IMR-90 (cell line): ENCODE results near the gene PXDC1. TPM values are rescaled to one million over a fixed set of nuclear protein-coding genes. Genes with fewer than 3 reads are reported as not detected.
A peak's percentile ranks its signal among the peaks of the same experiment; 100 is the strongest.

Experiments
- ATAC-seq: fragments of 200-7000 bp; cut with Tn5 transposase; 2 replicates; pipeline ENCODE4 v1.9.1; 2020; ENCODE audit warnings: low read depth, mild to moderate bottlenecking, moderate library complexity
- BruUV-seq: library from RNA; stranded (reverse); fragments of 400-500 nt; replicated peaks from 2 replicates; lab custom pipeline; 2021; lab: Mats Ljungman, UMichigan
- CTCF ChIA-PET: fragments of 300-600 bp; formaldehyde crosslinking; extraction: SDS; loops from one replicate; lab custom pipeline; 2021; ENCODE audit warnings: antibody characterized with exemption; lab: Yijun Ruan, JAX
- POLR2A ChIA-PET: fragments of 300-600 bp; sonication (Branson Sonifier 250); formaldehyde crosslinking; loops from one replicate; lab custom pipeline; 2022; ENCODE audit warnings: antibody characterized with exemption; ENCODE audit not compliant: unreplicated experiment; lab: Charles Lee
- DNase-seq: peaks from one replicate; pipeline ENCODE4 v3.0.0; 2013
- H2AFZ ChIP-seq: replicated peaks from 2 replicates; pipeline ENCODE3; 2013; ENCODE audit warnings: low read length, mild to moderate bottlenecking; ENCODE audit not compliant: poor library complexity
- H2AK5ac ChIP-seq: 2 replicates; pipeline ENCODE4 v1.6.1; 2013; ENCODE audit warnings: low read depth, low read length, inconsistent platforms
- H2AK9ac ChIP-seq: replicated peaks from 2 replicates; pipeline ENCODE3; 2013; ENCODE audit warnings: mild to moderate bottlenecking, low read depth, low read length, moderate library complexity; ENCODE audit not compliant: poor library complexity
- H2BK120ac ChIP-seq: 2 replicates; pipeline ENCODE4 v1.6.1; 2013; ENCODE audit warnings: low read depth, low read length, inconsistent platforms
- H2BK15ac ChIP-seq: 3 replicates; pipeline ENCODE4 v1.6.1; 2013; ENCODE audit warnings: low read depth, low read length, inconsistent platforms
- H2BK20ac ChIP-seq: 2 replicates; pipeline ENCODE4 v1.6.1; 2013; ENCODE audit warnings: low read depth, mild to moderate bottlenecking, inconsistent platforms, low read length, moderate library complexity
- H2BK5ac ChIP-seq: 2 replicates; pipeline ENCODE4 v1.6.1; 2013; ENCODE audit warnings: mild to moderate bottlenecking, low read depth, low read length, inconsistent platforms; ENCODE audit not compliant: poor library complexity, severe bottlenecking
- H3K14ac ChIP-seq: replicated peaks from 2 replicates; pipeline ENCODE4 v1.6.1; 2013; ENCODE audit warnings: low read depth, low read length, inconsistent platforms
- H3K18ac ChIP-seq: 2 replicates; pipeline ENCODE4 v1.6.1; 2013; ENCODE audit warnings: low read depth, low read length, control low read depth
- H3K23ac ChIP-seq: 2 replicates; pipeline ENCODE4 v1.6.1; 2013; ENCODE audit warnings: low read depth, low read length, inconsistent platforms
- H3K27ac ChIP-seq: 2 replicates; pipeline ENCODE4 v1.5.1; 2013; ENCODE audit warnings: mild to moderate bottlenecking, control low read depth, low read length; ENCODE audit not compliant: insufficient read depth
- H3K27me3 ChIP-seq: 2 replicates; pipeline ENCODE4 v1.6.1; 2013; ENCODE audit warnings: low read length; ENCODE audit not compliant: control insufficient read depth, insufficient read depth
- H3K36me3 ChIP-seq: 2 replicates; pipeline ENCODE4 v1.6.1; 2013; ENCODE audit warnings: low read length, mixed read lengths; ENCODE audit not compliant: control insufficient read depth, insufficient read depth
- H3K4ac ChIP-seq: 2 replicates; pipeline ENCODE4 v1.6.1; 2013; ENCODE audit warnings: low read depth, low read length, inconsistent platforms
- H3K4me1 ChIP-seq: 2 replicates; pipeline ENCODE4 v1.6.1; 2013; ENCODE audit warnings: low read length, mixed read lengths; ENCODE audit not compliant: control insufficient read depth, insufficient read depth
- H3K4me2 ChIP-seq: 2 replicates; pipeline ENCODE4 v1.6.1; 2013; ENCODE audit warnings: low read depth, mild to moderate bottlenecking, control low read depth, low read length, moderate library complexity
- H3K4me3 ChIP-seq: 2 replicates; pipeline ENCODE4 v1.5.1; 2013; ENCODE audit warnings: low read depth, mild to moderate bottlenecking, control low read depth, low read length, moderate library complexity; ENCODE audit not compliant: insufficient read depth
- H3K56ac ChIP-seq: 2 replicates; pipeline ENCODE4 v1.6.1; 2013; ENCODE audit warnings: low read length, inconsistent platforms; ENCODE audit not compliant: insufficient read depth; ENCODE audit errors: extremely low read depth
- H3K79me1 ChIP-seq, 2 experiments: 2 replicates each; pipeline ENCODE4 v1.6.1; 2013; ENCODE audit warnings: low read length in 2 of 2, inconsistent platforms in 1 of 2, low read depth in 1 of 2
- H3K9ac ChIP-seq: 2 replicates; pipeline ENCODE4 v1.6.1; 2013; ENCODE audit warnings: low read depth, low read length, control low read depth
- H3K9me1 ChIP-seq: 2 replicates; pipeline ENCODE4 v1.6.1; 2013; ENCODE audit warnings: low read length, inconsistent platforms; ENCODE audit not compliant: insufficient read depth
- H3K9me3 ChIP-seq: 2 replicates; pipeline ENCODE4 v1.6.1; 2013; ENCODE audit warnings: low read length; ENCODE audit not compliant: control insufficient read depth, insufficient read depth
- H4K20me1 ChIP-seq: 2 replicates; pipeline ENCODE4 v1.6.1; 2013; ENCODE audit warnings: low read length, inconsistent platforms; ENCODE audit not compliant: insufficient read depth
- H4K5ac ChIP-seq: 2 replicates; pipeline ENCODE4 v1.6.1; 2013; ENCODE audit warnings: mild to moderate bottlenecking, low read depth, low read length, control low read depth
- H4K8ac ChIP-seq, 2 experiments: 2 replicates each; pipeline ENCODE4 v1.6.1; 2013; ENCODE audit warnings: low read depth in 2 of 2, low read length in 2 of 2, control low read depth in 1 of 2, inconsistent platforms in 1 of 2
- H4K91ac ChIP-seq: 2 replicates; pipeline ENCODE4 v1.6.1; 2013; ENCODE audit warnings: low read depth, low read length, inconsistent platforms; ENCODE audit not compliant: insufficient read depth
- MAFK ChIP-seq: IDR thresholded peaks from 2 replicates; pipeline ENCODE4 v1.6.1; 2012; ENCODE audit warnings: low read depth, low read length, improper control_type of control experiment
- MAZ ChIP-seq: IDR thresholded peaks from 2 replicates; pipeline ENCODE4 v1.6.1; 2012; ENCODE audit warnings: low read depth, mild to moderate bottlenecking, low read length, improper control_type of control experiment, moderate library complexity, borderline replicate concordance
- POLR2A ChIP-seq: IDR thresholded peaks from 2 replicates; pipeline ENCODE4 v1.6.1; 2012; ENCODE audit warnings: mild to moderate bottlenecking, low read depth, low read length
- RFX5 ChIP-seq: IDR thresholded peaks from 2 replicates; pipeline ENCODE4 v1.8.0; 2012; ENCODE audit warnings: low read depth, mild to moderate bottlenecking, low read length, moderate library complexity
- SMC3 ChIP-seq: fragments of 150-350 bp; IDR thresholded peaks from 2 replicates; pipeline ENCODE4 v1.6.1; 2016; ENCODE audit warnings: low read depth, mild to moderate bottlenecking, antibody characterized with exemption, low read length, moderate library complexity
- WGBS, 2 experiments: methylation state at CpG; one replicate each; pipeline versions ENCODE4 v1.1.5 to v1.1.7; 2013; ENCODE audit warnings: missing lambda C conversion rate in 2 of 2; ENCODE audit not compliant: insufficient read length in 1 of 2; ENCODE audit errors: extremely low coverage in 2 of 2; 5-methylcytosine and 5-hydroxymethylcytosine counted together
- dilution Hi-C: fragments of 300-500 bp; cut with HindIII; formaldehyde crosslinking; loops from one replicate; pipeline ENCODE4 v1.14.3; 2018; ENCODE audit warnings: low sequenced_read_pairs; ENCODE audit not compliant: unreplicated experiment
- in situ Hi-C: fragments of 300-500 bp; cut with MboI; formaldehyde crosslinking; loops from 3 replicates; pipeline ENCODE4 v1.14.3; 2019; ENCODE audit warnings: low sequenced_read_pairs, inconsistent platforms, mixed read lengths
- intact Hi-C: fragments of 100-400 bp; cut with micrococcal nuclease; formaldehyde crosslinking; loops from 2 replicates; pipeline ENCODE4 v1.10.0; 2022
- polyA plus RNA-seq, 3 experiments: library from polyadenylated mRNA; depleted of rRNA; stranded (reverse); fragments of >200 nt; gene quantifications; 2 replicates each; pipeline ENCODE4 v1.2.3, GENCODE V29; 2012; ENCODE audit warnings: low replicate concordance in 1 of 3
- total RNA-seq: library from RNA; depleted of rRNA; stranded (reverse); fragments of >200 nt; gene quantifications from 2 replicates; pipeline ENCODE4 v1.2.3, GENCODE V29; 2012
- TF ChIP-seq, protein P1 (sequence below): fragments of 150-350 bp; IDR thresholded peaks from 2 replicates; pipeline ENCODE4 v1.6.1; 2016; ENCODE audit warnings: low read depth, mild to moderate bottlenecking, low read length, moderate library complexity, borderline replicate concordance
- TF ChIP-seq, protein P2 (sequence below): conservative IDR thresholded peaks from 2 replicates; pipeline ENCODE4 v1.5.1; 2012; ENCODE audit warnings: mild to moderate bottlenecking, low read depth, low read length, improper control_type of control experiment

Gene PXDC1
- total and polyA plus RNA-seq, 2 of the 4 experiments (the other 2 are of a cell fraction) = 63.3 to 72.2 TPM

GRCh38 chr6:3740551-3741476, 10.7 kb downstream of the PXDC1 start:
- no peak overlapping the region for H3K14ac ChIP-seq
- no peak overlapping the region for H4K8ac ChIP-seq
- H3K4me2 ChIP-seq = no peak overlapping the region
- H2BK5ac ChIP-seq = peak overlapping the region; percentile 43
- no peak overlapping the region for H3K18ac ChIP-seq
- no peak overlapping the region for H3K4me3 ChIP-seq
- no peak overlapping the region for H2BK120ac ChIP-seq
- peaks cover 27 to 89% of the 10 kb centered on the region in 2 experiments for H3K79me1 ChIP-seq
- intact Hi-C loops (loop anchor here (10.0 kb wide), 1 partner anchor 414 kb away; no protein-coding TSS in a partner anchor), dilution Hi-C loops (no loop called here), in situ Hi-C loops (loop anchor here (10.0 to 25.0 kb wide), 2 partner anchors 144 to 604 kb away; no protein-coding TSS in a partner anchor)
- peak overlapping the region; percentile 38; the same call in 1 of the 2 replicates for H2AK5ac ChIP-seq
- ChIA-PET POLR2A (no interaction called here), CTCF (interaction anchor here (2.9 kb wide), 1 partner anchor 108 kb away, joined by 12 read pairs; the partner anchor contains the start of gene FAM50B)
- H3K27me3 ChIP-seq = no peaks in the 10 kb centered on the region
- peak overlapping the region; percentile 2; the same call in 1 of the 2 replicates for H3K4ac ChIP-seq
- H3K4me1 ChIP-seq = peaks cover 32% of the 10 kb centered on the region
- no peak overlapping the region for H2BK15ac ChIP-seq
- no peak overlapping the region for H3K9ac ChIP-seq
- peaks cover 30% of the 10 kb centered on the region for H3K36me3 ChIP-seq
- peaks cover 23% of the 10 kb centered on the region; the same call in 1 of the 2 replicates for H3K9me1 ChIP-seq
- peak overlapping the region; percentile 4; the same call in 1 of the 2 replicates for H3K23ac ChIP-seq
- H4K20me1 ChIP-seq = peaks cover 100% of the 10 kb centered on the region
- no peak overlapping the region; the same call in 1 of the 2 replicates for H4K91ac ChIP-seq
- H3K27ac ChIP-seq = no peak overlapping the region
- ATAC-seq = no peak
- H2BK20ac ChIP-seq = no peak overlapping the region
- TF ChIP-seq, protein P1, sequence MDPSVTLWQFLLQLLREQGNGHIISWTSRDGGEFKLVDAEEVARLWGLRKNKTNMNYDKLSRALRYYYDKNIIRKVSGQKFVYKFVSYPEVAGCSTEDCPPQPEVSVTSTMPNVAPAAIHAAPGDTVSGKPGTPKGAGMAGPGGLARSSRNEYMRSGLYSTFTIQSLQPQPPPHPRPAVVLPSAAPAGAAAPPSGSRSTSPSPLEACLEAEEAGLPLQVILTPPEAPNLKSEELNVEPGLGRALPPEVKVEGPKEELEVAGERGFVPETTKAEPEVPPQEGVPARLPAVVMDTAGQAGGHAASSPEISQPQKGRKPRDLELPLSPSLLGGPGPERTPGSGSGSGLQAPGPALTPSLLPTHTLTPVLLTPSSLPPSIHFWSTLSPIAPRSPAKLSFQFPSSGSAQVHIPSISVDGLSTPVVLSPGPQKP = no peak
- TF ChIP-seq MAZ = no peak
- TF ChIP-seq, protein P2, sequence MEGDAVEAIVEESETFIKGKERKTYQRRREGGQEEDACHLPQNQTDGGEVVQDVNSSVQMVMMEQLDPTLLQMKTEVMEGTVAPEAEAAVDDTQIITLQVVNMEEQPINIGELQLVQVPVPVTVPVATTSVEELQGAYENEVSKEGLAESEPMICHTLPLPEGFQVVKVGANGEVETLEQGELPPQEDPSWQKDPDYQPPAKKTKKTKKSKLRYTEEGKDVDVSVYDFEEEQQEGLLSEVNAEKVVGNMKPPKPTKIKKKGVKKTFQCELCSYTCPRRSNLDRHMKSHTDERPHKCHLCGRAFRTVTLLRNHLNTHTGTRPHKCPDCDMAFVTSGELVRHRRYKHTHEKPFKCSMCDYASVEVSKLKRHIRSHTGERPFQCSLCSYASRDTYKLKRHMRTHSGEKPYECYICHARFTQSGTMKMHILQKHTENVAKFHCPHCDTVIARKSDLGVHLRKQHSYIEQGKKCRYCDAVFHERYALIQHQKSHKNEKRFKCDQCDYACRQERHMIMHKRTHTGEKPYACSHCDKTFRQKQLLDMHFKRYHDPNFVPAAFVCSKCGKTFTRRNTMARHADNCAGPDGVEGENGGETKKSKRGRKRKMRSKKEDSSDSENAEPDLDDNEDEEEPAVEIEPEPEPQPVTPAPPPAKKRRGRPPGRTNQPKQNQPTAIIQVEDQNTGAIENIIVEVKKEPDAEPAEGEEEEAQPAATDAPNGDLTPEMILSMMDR = no peak
- no peak for TF ChIP-seq SMC3
- no peak for TF ChIP-seq RFX5
- no peak for TF ChIP-seq POLR2A
- TF ChIP-seq MAFK = no peak
- 97% methylated on average over 5 of the region's 16 CpGs; no CpG with 5 or more reads in 1 of the 2 experiments for WGBS, 2 experiments
- no TSS peak for BruUV-seq
- H3K9me3 ChIP-seq = no peaks in the 10 kb centered on the region
- no peak overlapping the region for H2AK9ac ChIP-seq
- H4K5ac ChIP-seq = no peak overlapping the region
- H2AFZ ChIP-seq = no peak overlapping the region
- H3K56ac ChIP-seq = no peak overlapping the region
- DNase-seq = no peak
